Measurements from ENCODE around the gene METTL24.

METTL24 gene

GRCh38 chr6:110357664-110358552, at the start of gene METTL24:
TSS of gene METTL24 (minus strand) at chr6:110358349. CDS start at chr6:110358272, 77 bp downstream.
- DNase-seq: no peak

GRCh38 chr6:110404607-110405006, 46.5 kb upstream of the METTL24 start:
- DNase-seq: no peak

GRCh38 chr6:110401585-110402176, 43.5 kb upstream of the METTL24 start:
- no peak for DNase-seq

- DNase-seq: no peak
Observed at GRCh38 chr6:110400208-110400607, 42.1 kb upstream of the METTL24 start.

GRCh38 chr6:110399219-110400071, 41.3 kb upstream of the METTL24 start:
- no peak for DNase-seq

- DNase-seq: no peak
Observed at GRCh38 chr6:110398778-110399177, 40.6 kb upstream of the METTL24 start.

GRCh38 chr6:110395221-110395620, 37.1 kb upstream of the METTL24 start:
- DNase-seq: no peak

- DNase-seq: no peak
Observed at GRCh38 chr6:110394409-110394808, 36.3 kb upstream of the METTL24 start.

- no peak for DNase-seq
Observed at GRCh38 chr6:110392727-110393126, 34.6 kb upstream of the METTL24 start.

- no peak for DNase-seq
Observed at GRCh38 chr6:110390404-110390803, 32.3 kb upstream of the METTL24 start.

- DNase-seq: no peak
Observed at GRCh38 chr6:110389689-110390382, 31.7 kb upstream of the METTL24 start.

- no peak for DNase-seq
Observed at GRCh38 chr6:110387986-110388385, 29.8 kb upstream of the METTL24 start.

GRCh38 chr6:110385458-110385863, 27.3 kb upstream of the METTL24 start:
- no peak for DNase-seq

- no peak for DNase-seq
Observed at GRCh38 chr6:110378552-110378951, 20.4 kb upstream of the METTL24 start.

- no peak for DNase-seq
Observed at GRCh38 chr6:110369066-110369465, 10.9 kb upstream of the METTL24 start.

- no peak for DNase-seq
Observed at GRCh38 chr6:110368284-110368683, 10.1 kb upstream of the METTL24 start.

GRCh38 chr6:110367825-110368224, 9.7 kb upstream of the METTL24 start:
- no peak for DNase-seq

- DNase-seq: no peak
Observed at GRCh38 chr6:110366975-110367374, 8.8 kb upstream of the METTL24 start.

GRCh38 chr6:110366256-110366655, 8.1 kb upstream of the METTL24 start:
- DNase-seq: no peak

- no peak for DNase-seq
Observed at GRCh38 chr6:110364364-110365105, 6.4 kb upstream of the METTL24 start.

GRCh38 chr6:110363748-110364147, 5.6 kb upstream of the METTL24 start:
- no peak for DNase-seq

- DNase-seq: no peak
Observed at GRCh38 chr6:110360676-110361075, 2.5 kb upstream of the METTL24 start.

Measured in NCI-H187 treated with DMSO at 0.1 percent for 48 hours (cell line).